GM12892 (cell line): ENCODE measurements around the gene MPHOSPH9.

Experiments used
- POLR2A ChIP-seq: IDR thresholded peaks from 2 replicates; pipeline ENCODE4 v1.6.1; 2011; ENCODE audit warnings: low read depth, low read length, control low read depth
- POLR2AphosphoS5 ChIP-seq: IDR thresholded peaks from 2 replicates; pipeline ENCODE4 v1.6.1; 2011; ENCODE audit warnings: low read depth, low read length, control low read depth
- TAF1 ChIP-seq: IDR thresholded peaks from 2 replicates; pipeline ENCODE4 v1.6.1; 2011; ENCODE audit warnings: low read depth, mild to moderate bottlenecking, control low read depth, low read length, borderline replicate concordance

DNA sequence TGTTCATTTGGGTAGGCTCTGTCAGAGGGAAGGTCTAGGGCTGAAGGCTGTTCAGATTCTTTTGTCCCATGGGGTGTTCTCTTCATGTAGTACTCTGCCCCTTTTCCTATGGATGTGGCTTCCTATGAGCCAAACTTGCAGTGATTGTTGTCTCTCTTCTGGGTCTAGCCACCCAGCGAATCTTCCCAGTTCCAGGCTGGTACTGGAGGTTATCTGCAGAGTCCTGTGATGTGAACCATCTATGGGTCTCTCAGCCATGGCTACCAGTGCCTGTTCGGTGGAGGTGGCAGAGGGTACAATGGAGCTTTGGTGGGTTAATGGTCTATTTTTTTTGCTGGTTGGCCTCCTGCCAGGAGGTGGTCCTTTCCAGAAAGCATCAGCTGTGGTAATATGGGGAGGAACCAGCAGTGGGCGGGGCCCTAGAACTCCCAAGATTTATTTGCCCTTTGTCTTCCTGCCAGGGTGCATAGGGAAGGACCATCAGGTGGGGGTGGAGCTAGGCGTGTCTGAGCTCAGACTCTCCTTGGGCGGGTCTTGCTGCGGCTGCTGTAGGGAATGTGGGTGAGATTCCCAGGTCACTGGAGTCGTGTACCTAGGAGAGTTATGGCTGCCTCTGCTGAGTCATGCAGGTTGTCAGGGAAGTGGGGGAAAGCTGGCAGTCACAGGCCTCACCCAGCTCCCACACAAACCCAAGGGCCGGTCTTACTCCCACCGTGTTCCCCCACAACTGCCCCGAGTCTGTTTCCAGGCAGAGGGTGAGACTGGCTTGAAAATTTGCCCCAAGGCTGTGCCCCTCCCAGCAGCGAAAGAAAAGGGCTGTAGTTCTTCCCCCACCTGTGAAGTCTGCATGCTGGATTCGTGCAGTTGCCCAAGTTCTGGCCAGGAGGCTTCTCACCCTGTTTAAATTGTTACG is 17.8 kb upstream of the MPHOSPH9 start:
- no peak for TF ChIP-seq POLR2AphosphoS5
- no peak for TF ChIP-seq POLR2A
- TF ChIP-seq TAF1: no peak
